ENCODE data around the gene TSPAN16.

The TSPAN16 gene

GRCh38 chr19:11251650-11252314 lies 44.2 kb upstream of the TSPAN16 start:
- H3K4me3 ChIP-seq (ENCODE audit: low read length), result no peak overlapping the region
- TF ChIP-seq CTCF (IDR thresholded peaks at IDR 0.05; ENCODE audit: insufficient read depth, low read depth, low read length, missing control alignments), result no peak
- no peak for DNase-seq (ENCODE audit: low read depth)

- H3K4me3 ChIP-seq (ENCODE audit: low read length), result no peak overlapping the region
- no peak for DNase-seq (ENCODE audit: low read depth)
- TF ChIP-seq CTCF (IDR thresholded peaks at IDR 0.05; ENCODE audit: insufficient read depth, low read depth, low read length, missing control alignments), result no peak
These were observed 43.1 kb upstream of the TSPAN16 start for GRCh38 chr19:11252665-11253355.

GRCh38 chr19:11254666-11255065 lies 41.3 kb upstream of the TSPAN16 start:
- DNase-seq (ENCODE audit: low read depth), result no peak
- H3K4me3 ChIP-seq (ENCODE audit: low read length), result no peak overlapping the region
- peak; percentile 31 for TF ChIP-seq CTCF (IDR thresholded peaks at IDR 0.05; ENCODE audit: insufficient read depth, low read depth, low read length, missing control alignments)

GRCh38 chr19:11256189-11256588 lies 39.8 kb upstream of the TSPAN16 start:
- TF ChIP-seq CTCF (IDR thresholded peaks at IDR 0.05; ENCODE audit: insufficient read depth, low read depth, low read length, missing control alignments), result no peak
- no peak for DNase-seq (ENCODE audit: low read depth)
- H3K4me3 ChIP-seq (ENCODE audit: low read length), result no peak overlapping the region

GRCh38 chr19:11257846-11258380 lies 38.0 kb upstream of the TSPAN16 start:
- DNase-seq (ENCODE audit: low read depth), result peak; percentile 63
- no peak for TF ChIP-seq CTCF (IDR thresholded peaks at IDR 0.05; ENCODE audit: insufficient read depth, low read depth, low read length, missing control alignments)
- H3K4me3 ChIP-seq (ENCODE audit: low read length), result no peak overlapping the region

GRCh38 chr19:11260996-11261395 lies 35.0 kb upstream of the TSPAN16 start:
- no peak for TF ChIP-seq CTCF (IDR thresholded peaks at IDR 0.05; ENCODE audit: insufficient read depth, low read depth, low read length, missing control alignments)
- DNase-seq (ENCODE audit: low read depth), result no peak
- H3K4me3 ChIP-seq (ENCODE audit: low read length), result peak overlapping the region; percentile 71
